Endodermal cell (in vitro differentiated cells): ENCODE results near the gene KCTD18. TPM values are rescaled to one million over a fixed set of nuclear protein-coding genes. Genes with fewer than 3 reads are reported as not detected.

Experiments
- DNase-seq: peaks from one replicate; pipeline ENCODE4 v3.0.0-alpha.2; 2017
- H3K27ac ChIP-seq: 2 replicates; pipeline ENCODE4 v1.5.1; 2013; ENCODE audit warnings: mild to moderate bottlenecking, low read depth, low read length, moderate library complexity
- H3K27me3 ChIP-seq: 2 replicates; pipeline ENCODE4 v1.6.1; 2013; ENCODE audit warnings: mild to moderate bottlenecking, low read length, moderate library complexity; ENCODE audit not compliant: insufficient read depth, control insufficient read depth, poor library complexity, severe bottlenecking
- H3K36me3 ChIP-seq: 2 replicates; pipeline ENCODE4 v1.7.0; 2013; ENCODE audit warnings: mild to moderate bottlenecking, low read length, moderate library complexity; ENCODE audit not compliant: control insufficient read depth, insufficient read depth
- H3K4me1 ChIP-seq: one replicate; pipeline ENCODE4 v1.7.0; 2013; ENCODE audit warnings: low read length; ENCODE audit not compliant: control insufficient read depth, insufficient read depth
- H3K4me3 ChIP-seq: 2 replicates; pipeline ENCODE4 v1.5.1; 2013; ENCODE audit warnings: mild to moderate bottlenecking, low read length, moderate library complexity
- H3K9ac ChIP-seq: 2 replicates; pipeline ENCODE4 v1.6.1; 2013; ENCODE audit warnings: mild to moderate bottlenecking, low read length, moderate library complexity; ENCODE audit not compliant: poor library complexity, severe bottlenecking; ENCODE audit errors: extremely low read depth
- H3K9me3 ChIP-seq: 2 replicates; pipeline ENCODE4 v1.6.1; 2013; ENCODE audit warnings: mild to moderate bottlenecking, low read length, moderate library complexity; ENCODE audit not compliant: control insufficient read depth
- H3K27ac Mint-ChIP-seq: 2 replicates; pipeline ENCODE4 v1.8.0; 2020; ENCODE audit warnings: mixed read lengths
- H3K27me3 Mint-ChIP-seq: 2 replicates; pipeline ENCODE4 v1.8.0; 2021; ENCODE audit warnings: mild to moderate bottlenecking, mixed read lengths; ENCODE audit not compliant: insufficient read depth
- H3K36me3 Mint-ChIP-seq: 2 replicates; pipeline ENCODE4 v1.8.0; 2020; ENCODE audit warnings: low read depth, mixed read lengths
- H3K4me1 Mint-ChIP-seq: 2 replicates; pipeline ENCODE4 v1.8.0; 2020; ENCODE audit warnings: mixed read lengths
- H3K4me3 Mint-ChIP-seq: 2 replicates; pipeline ENCODE4 v1.8.0; 2020; ENCODE audit warnings: mild to moderate bottlenecking, moderate library complexity, mixed read lengths
- H3K9me3 Mint-ChIP-seq: 2 replicates; pipeline ENCODE4 v1.8.0; 2020; ENCODE audit warnings: mild to moderate bottlenecking, mixed read lengths
- WGBS, 2 experiments: methylation state at CpG; one replicate each; pipeline versions ENCODE4 v1.1.5 to v1.1.7; 2013; ENCODE audit warnings: missing lambda C conversion rate in 2 of 2, mixed read lengths in 1 of 2; ENCODE audit not compliant: insufficient coverage in 1 of 2, insufficient read length in 1 of 2; 5-methylcytosine and 5-hydroxymethylcytosine counted together
- total RNA-seq, 2 donors: library from RNA; stranded (reverse); fragmentation: NEBNext Ultra II Directional in 1 of 2; extraction: Animal tissue kit (Norgen Biotek cat#: 25700) in 1 of 2; gene quantifications; 2 replicates in 1 of 2; 3 replicates in 1 of 2; pipeline ENCODE4 v1.2.1, GENCODE V29; 2021
- TF ChIP-seq, protein P1 (sequence below): fragments of 200-600 bp; sonication (generic); conservative IDR thresholded peaks from 2 replicates; pipeline ENCODE4 v1.5.0; 2021; ENCODE audit warnings: antibody characterized with exemption, mild to moderate bottlenecking

Gene KCTD18
- total RNA-seq, 2 donors from 2014 or later = 6.8 to 12.2 TPM

DNA sequence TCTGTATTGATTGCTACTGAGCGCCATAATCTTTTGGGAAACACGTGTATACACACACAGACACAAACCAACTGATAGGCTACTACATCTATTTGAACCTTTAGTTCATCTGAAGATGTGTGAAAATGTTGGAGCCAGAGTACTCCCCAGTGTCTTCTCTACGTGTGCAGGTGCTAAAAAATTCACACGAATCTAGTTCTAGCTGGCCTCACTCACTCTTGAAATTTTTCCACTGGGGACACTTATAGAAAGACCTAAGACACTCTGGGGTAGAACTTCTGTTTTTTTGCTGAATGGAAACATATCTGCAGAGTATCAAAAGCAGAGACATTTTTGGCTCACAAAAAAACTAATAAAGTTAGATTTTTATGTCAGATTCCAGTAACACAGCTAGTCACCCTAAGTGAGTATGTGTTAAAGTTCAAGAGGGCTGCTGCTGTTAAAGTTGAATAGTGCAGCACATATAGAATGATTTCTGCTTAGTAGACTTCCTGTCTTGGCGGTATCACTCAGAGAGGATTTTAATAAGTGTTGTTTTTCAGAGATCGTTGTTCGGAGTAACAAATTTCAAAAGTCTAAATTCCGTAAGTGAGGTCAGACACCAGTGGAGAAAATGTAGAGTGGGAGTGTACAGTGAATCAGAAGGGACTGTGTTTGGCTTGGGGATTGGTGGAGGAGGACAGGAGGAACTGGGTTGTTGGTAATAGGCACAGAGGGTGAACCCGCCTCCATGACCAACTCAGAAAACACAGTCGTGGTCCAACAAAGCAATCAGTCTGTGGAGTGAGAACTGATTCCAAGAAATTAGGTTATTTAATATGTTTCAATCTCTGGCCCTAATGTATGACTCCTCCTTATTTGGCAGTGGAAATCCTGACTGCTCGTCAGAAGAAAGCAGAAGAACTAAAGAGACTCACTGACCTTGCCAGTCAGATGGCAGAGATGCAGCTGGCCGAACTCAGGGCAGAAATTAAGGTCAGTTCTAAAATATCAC, 43.1 kb downstream of the KCTD18 start:
- no peak overlapping the region for H3K27ac ChIP-seq
- no peaks in the 10 kb centered on the region for H3K27me3 ChIP-seq
- Mint-ChIP-seq H3K36me3 (peaks cover 74% of the 10 kb centered on the region), H3K4me1 (no peaks in the 10 kb centered on the region), H3K27ac (peak overlapping the region; percentile 10), H3K4me3 (no peak overlapping the region), H3K27me3 (no peaks in the 10 kb centered on the region), H3K9me3 (no peaks in the 10 kb centered on the region)
- no peak for DNase-seq
- H3K36me3 ChIP-seq = peaks cover 83% of the 10 kb centered on the region
- H3K4me1 ChIP-seq = no peaks in the 10 kb centered on the region
- TF ChIP-seq, protein P1, sequence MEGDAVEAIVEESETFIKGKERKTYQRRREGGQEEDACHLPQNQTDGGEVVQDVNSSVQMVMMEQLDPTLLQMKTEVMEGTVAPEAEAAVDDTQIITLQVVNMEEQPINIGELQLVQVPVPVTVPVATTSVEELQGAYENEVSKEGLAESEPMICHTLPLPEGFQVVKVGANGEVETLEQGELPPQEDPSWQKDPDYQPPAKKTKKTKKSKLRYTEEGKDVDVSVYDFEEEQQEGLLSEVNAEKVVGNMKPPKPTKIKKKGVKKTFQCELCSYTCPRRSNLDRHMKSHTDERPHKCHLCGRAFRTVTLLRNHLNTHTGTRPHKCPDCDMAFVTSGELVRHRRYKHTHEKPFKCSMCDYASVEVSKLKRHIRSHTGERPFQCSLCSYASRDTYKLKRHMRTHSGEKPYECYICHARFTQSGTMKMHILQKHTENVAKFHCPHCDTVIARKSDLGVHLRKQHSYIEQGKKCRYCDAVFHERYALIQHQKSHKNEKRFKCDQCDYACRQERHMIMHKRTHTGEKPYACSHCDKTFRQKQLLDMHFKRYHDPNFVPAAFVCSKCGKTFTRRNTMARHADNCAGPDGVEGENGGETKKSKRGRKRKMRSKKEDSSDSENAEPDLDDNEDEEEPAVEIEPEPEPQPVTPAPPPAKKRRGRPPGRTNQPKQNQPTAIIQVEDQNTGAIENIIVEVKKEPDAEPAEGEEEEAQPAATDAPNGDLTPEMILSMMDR = no peak
- H3K9me3 ChIP-seq = no peaks in the 10 kb centered on the region
- 92 to 96% methylated on average over 10 to 12 of the region's 12 CpGs for WGBS, 2 experiments
- H3K4me3 ChIP-seq = no peak overlapping the region
- H3K9ac ChIP-seq = no peak overlapping the region

DNA sequence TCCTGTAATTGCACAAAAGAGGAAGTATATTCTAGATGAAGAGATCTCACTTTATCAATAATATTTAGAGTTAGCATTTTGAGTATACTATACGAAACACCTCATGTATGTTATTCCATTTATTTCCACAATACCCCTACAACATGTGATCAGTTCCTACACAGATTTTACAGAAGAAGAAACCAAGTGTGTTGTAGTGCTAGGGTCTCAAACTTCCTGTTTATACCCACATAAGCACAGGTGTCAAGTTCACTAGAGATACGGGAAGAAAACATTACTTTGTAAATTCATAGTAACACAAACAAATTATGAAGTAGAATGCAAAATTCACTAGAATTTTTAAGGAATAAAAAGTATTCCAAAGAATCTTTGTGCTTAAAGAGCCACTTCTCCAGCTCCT, 46.4 kb downstream of the KCTD18 start:
- H3K36me3 ChIP-seq = peaks cover 68% of the 10 kb centered on the region
- WGBS, 2 experiments = 87% methylated on average over 2 of the region's 2 CpGs; no CpG with 5 or more reads in 1 of the 2 experiments
- no peak overlapping the region for H3K4me3 ChIP-seq
- H3K27me3 ChIP-seq = no peaks in the 10 kb centered on the region
- H3K36me3 Mint-ChIP-seq = peaks cover 57% of the 10 kb centered on the region
- no peaks in the 10 kb centered on the region for H3K4me1 ChIP-seq
- H3K9me3 ChIP-seq = no peaks in the 10 kb centered on the region
- H3K27ac ChIP-seq = no peak overlapping the region
- no peaks in the 10 kb centered on the region for H3K27me3 Mint-ChIP-seq
- H3K27ac Mint-ChIP-seq = no peak overlapping the region
- no peak for DNase-seq
- no peaks in the 10 kb centered on the region for H3K9me3 Mint-ChIP-seq
- no peaks in the 10 kb centered on the region for H3K4me1 Mint-ChIP-seq
- no peak overlapping the region for H3K4me3 Mint-ChIP-seq
- TF ChIP-seq, protein P1 = no peak
- H3K9ac ChIP-seq = no peak overlapping the region

DNA sequence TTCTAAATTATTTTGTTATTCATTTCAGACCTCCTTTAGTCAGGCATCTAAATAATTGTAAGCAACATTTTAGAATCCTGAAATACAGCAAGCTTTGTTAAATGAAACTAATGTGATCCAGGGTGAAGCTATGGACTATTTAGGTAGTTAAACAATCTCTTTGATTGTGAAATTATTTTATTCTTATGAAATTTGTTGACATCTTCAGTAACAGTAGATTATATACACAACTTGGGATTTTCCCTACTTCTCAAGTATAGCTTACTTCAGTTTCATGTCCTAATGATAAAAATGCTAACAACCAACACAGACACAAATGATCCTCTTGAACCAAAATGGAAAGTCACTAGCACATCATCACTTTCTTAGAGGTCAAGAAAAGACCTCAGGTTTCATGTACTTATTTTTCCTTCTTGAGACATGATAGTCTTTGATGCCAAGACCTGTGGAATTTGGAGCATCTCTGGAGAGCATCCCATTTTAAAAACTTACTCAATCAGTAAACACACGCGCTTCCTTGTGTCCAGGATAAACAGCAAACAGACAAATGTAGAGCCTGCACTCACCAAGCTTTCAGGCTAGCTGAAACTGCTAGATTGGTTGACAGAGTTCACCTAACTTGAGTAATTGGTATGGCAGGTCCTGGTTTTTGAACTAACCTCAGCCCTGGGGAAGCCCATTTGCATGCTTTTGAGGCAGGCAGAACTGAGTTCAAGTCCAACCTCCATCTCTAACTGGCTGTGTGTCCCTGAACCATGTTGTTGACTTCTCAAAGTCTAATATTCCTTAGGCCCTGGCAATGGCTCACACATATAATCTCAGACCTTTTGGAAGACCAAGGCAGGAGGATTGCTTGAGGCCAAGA, 47.8 kb downstream of the KCTD18 start:
- H3K27ac ChIP-seq = no peak overlapping the region
- H3K4me1 Mint-ChIP-seq = no peaks in the 10 kb centered on the region
- H3K36me3 ChIP-seq = peaks cover 65% of the 10 kb centered on the region
- no peaks in the 10 kb centered on the region for H3K27me3 Mint-ChIP-seq
- H3K27ac Mint-ChIP-seq = no peak overlapping the region
- TF ChIP-seq, protein P1 = no peak
- peaks cover 44% of the 10 kb centered on the region for H3K36me3 Mint-ChIP-seq
- no peaks in the 10 kb centered on the region for H3K9me3 ChIP-seq
- no peaks in the 10 kb centered on the region for H3K4me1 ChIP-seq
- no peaks in the 10 kb centered on the region for H3K27me3 ChIP-seq
- no peak overlapping the region for H3K9ac ChIP-seq
- DNase-seq = no peak
- 100% methylated on average over 2 of the region's 2 CpGs; no CpG with 5 or more reads in 1 of the 2 experiments for WGBS, 2 experiments
- H3K4me3 Mint-ChIP-seq = no peak overlapping the region
- H3K4me3 ChIP-seq = no peak overlapping the region
- H3K9me3 Mint-ChIP-seq = no peaks in the 10 kb centered on the region
